Amygdala (tissue), 56 donors: ENCODE data around the gene SORCS3.

ENCODE experiments used
- DNase-seq, 56 donors: peaks; one replicate each; lab custom pipeline; 2025; lab: John Stamatoyannopoulos, UW

SORCS3 gene

DNA sequence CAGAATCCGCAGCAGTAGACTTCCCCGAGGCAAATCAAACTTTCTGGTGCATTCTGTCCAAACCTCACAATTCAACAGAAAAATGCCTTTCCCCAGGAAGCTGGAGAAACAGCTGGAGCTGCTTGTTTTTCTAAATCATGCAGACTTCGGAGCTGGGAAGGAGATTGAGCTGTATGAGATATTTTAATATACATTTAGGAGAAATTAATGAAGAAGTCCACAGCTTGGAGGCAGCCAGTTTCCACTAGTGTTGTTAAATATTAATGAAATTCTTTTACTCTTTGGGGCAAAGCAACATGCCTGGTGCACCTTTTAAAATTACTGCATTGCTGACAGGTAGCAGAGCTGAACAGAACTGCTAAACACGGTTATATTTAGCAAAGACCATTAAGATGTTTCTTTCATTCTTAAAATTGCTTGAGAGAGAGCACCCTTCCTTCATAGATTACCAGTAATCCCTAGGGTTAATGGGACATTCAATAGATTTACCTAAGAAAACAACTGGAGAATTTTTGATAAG is 566.4 kb downstream of the SORCS3 start:
- no peak for DNase-seq

DNA sequence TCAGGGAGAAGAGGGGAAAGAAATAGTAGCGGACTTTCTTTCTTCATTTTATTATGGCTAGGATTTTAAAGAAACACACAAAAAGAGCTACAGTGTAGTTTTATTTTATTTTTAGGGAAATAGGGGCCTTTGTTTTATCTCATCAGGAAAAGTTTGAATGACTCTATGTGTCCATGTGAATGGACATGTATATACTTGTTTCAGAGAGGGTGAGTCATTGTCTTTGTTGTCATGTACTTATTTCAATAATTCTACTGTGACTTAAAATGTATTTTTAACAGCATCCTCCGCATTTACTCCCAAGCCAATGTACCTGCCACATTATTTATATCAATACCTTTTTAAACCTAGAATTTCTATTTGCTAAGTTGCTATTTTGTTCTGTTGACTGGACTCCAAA is 569.5 kb downstream of the SORCS3 start:
- no peak for DNase-seq

DNA sequence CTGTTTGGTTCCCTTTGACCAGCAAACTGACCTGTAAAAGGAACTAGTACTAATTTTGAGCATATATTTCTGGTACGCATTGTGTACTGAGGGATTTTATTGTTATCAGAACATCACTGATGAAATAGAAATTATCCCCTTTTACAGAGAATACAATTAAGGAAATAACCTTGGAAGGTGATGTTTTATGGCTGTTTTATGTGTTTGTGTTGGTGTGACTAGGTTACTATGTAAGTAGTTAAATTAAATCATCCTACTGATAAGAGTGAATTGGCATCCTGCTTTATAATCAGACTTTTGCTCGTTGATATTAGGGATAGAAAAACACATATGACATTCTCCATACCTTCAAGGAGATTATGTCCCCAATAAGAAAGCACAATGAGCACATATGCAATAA is 596.6 kb downstream of the SORCS3 start:
- DNase-seq, result no peak

DNA sequence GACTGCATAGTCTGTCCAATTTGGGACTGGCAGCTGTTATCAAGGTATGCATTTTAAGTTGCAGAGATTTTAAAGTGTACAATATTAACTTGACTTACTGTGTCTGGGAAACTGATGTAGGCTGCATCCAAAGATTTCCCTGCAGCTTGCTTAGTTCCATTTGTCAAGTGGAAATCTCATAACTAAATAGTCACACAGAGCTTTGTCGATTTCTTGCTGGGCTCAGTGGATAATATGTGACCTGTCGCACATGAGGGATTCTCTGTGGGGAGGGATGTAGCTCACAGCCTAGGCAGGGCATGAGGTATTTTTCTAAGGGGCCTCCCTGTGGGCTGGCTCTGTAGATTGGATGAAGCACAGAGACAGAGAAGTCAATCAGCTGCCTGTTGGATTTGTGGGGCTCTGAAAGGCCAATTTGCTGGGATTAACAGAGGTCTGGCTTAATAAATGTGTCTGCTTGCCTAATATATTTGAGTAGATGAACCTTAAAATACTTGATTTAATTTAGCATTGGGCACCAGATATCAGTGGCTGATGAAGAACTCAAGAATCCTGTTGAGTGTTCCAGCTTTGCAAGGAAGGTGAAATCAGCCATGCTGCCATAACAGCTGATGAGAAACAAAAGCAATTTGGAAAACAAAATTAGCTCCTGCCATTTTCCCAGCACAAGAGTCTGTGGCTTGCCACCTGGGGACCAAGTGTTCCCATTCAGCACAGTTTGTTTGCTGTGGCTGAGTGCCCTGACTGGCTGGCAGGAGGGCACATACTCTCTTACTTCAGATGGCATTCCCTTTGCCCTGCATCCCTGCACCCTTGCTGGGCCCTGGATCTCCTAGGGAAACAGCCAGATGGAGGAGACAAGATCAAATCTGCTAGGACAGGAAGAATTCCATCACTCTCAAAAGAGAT is 598.5 kb downstream of the SORCS3 start:
- peak in 6 of 56 donors; percentile 0 to 18 (median 12) for DNase-seq

DNA sequence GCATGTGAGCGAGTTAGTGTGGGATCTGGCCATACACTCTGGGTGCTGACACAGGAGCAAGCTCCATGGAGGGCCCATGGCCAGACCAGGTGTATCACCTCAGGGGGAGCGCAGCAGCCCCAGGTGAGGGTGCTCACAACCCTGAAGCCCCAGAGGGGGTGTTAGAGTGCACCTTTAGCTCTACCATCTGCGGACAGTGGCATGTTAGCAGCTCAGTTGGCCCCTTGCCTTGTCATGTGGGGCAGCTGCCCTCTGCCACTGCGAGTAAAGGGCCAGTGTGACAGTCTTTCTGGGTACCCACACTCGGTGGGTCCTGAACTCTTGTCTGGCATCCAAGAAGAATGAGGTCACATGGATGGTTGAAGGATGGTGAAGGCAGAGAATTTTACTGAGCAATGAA is 600.2 kb downstream of the SORCS3 start:
- DNase-seq, result no peak

DNA sequence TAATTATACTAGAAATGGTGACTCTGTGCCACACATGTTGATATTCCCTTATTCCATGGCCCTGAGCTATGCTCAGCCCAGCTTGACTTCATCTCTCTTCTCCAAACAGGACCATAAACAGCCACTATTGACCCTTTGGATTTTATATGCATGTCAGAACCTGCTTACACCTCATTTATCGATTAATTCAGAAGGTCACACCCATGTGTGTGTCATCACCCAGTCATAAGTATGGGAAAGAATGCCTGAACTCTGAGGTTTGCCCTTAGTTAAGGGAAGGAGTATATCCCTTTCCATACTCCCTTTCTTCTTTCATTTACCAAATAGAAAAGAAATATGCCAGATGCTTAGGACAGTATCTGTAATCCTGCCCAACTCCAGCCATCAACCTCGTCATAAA is 602.3 kb downstream of the SORCS3 start:
- DNase-seq, result no peak

DNA sequence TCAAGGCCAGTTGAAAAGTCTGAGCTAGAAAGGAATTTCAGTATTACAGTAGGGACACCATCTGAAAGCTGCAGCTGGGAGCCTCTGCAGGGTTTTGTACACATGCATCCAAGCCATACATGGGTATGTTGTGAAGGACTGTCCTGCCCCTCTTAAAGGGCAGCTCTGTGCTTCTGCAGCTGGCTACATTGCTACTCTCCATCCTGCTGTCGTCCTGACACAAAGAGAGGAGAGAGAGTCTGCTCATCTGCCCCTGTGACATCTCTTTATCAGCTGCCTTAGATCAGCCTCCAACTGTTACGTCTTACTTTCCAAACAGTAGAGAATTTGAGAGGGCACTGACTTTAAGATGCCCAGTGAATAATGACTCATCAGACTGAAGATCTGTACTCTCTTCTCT is 602.7 kb downstream of the SORCS3 start:
- DNase-seq, result no peak

DNA sequence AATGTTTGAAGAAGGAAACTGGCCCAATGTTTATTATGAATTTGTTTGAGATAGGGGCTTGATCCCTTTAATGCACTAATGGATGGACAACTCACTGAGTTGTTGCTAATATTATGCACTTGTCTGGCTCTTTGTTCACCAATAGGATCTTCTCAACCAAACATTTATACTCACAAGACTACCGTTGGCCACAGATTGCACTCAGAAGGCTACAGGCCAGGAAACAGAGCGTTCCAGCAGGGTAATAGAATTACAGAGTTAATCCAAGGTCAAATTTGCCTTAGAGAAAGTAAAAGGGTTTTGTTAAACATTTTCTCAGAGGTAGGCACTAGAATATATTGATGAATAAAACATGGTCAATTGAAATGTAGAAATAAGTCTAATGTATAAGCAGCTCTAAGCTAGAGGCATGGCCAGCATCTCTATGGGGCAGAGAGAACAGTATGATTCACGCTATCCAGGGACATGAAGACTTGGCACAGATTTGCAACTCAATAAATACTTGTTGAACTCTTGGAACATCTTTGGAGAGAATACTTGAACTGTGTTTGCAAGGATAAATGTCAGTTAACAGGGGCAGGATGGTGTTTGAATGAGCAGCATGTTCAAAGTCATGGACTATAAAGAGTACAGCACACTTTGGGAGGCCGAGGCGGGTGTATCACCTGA is 606.9 kb downstream of the SORCS3 start:
- no peak for DNase-seq

DNA sequence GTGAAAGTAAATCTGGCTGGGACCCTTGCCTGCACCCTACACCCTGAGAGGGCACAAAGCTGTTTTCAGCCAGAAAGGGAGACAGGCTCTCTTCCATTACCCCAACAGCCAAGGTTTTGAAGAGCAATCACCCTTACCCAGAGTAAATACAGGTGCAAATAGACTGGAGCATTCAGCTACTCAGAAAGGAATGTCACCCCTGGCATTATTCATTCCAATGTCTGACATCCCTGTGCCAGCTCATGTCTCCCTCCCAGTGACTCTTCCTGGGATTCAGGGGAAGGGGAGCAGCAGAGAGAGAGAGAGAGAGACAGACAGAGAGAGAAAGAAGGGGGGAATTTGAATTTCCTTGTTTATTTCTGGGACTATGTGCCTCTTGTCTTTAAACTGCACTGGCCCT is 611.8 kb downstream of the SORCS3 start:
- DNase-seq, result no peak

DNA sequence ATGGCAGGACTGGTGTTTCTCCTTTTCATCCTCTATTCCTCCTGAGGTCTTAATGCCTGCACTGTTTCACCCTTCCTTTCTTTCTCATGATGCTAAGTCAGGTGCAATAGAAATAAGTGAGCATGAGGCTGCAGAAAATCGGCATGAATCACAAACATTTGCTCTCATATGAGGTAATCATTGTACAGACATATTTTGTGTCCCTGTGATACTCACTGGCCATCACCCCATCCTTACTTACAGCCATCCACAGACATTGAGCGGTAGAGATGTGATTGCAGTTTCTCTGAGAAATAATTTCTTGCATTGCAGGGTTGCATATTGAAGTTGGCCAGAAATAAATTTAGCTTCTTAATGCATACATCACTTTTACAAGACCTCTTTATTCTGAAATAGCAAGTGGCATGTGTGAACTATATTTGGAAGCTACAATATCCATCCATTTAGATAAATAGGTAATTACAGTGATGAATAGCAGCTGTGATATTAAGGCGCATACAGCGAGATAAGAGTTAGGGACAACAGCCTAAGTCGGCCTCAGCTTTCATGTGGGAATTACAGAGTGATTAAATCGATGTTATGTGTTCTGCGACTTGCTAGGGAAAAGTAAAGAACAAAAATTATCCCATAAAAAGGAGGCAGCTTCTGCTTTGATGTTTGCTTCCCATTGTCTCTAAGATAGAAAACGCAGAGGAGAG is 612.6 kb downstream of the SORCS3 start:
- DNase-seq, result no peak

DNA sequence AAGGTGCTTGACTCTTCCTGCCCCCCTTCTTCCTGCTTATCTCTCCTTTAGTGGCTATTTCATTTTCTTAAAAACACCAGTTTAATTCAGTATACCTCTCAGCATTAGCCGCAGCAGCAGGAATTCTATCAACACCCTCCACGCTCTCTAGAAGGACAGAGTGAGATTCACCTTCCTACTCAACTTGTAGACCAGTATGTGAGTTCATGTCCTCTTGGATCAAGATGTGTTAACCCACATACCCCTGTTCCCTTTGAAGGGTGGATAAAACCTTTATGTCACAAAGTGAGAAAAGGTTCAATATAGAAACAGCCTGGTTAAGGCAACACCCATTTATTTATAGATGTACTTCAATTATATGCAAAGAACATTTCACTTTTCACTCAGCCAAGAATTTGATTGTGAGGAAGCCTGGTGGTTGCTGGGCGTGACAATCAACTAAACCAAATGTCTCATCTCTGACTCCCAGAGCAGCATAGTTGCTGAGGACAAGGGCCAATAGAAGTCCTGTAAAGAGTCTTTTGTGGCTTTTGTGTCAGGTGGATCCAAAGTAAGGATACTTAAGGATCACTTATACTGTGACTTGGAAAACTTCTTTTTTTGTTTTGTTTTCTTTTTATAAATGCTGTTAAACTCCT is 617.1 kb downstream of the SORCS3 start:
- no peak for DNase-seq

GRCh38 chr10:105258674-105259065 is 617.6 kb downstream of the SORCS3 start:
- no peak for DNase-seq

- DNase-seq, result no peak
Observed at GRCh38 chr10:105259201-105259600, 618.1 kb downstream of the SORCS3 start.

DNA sequence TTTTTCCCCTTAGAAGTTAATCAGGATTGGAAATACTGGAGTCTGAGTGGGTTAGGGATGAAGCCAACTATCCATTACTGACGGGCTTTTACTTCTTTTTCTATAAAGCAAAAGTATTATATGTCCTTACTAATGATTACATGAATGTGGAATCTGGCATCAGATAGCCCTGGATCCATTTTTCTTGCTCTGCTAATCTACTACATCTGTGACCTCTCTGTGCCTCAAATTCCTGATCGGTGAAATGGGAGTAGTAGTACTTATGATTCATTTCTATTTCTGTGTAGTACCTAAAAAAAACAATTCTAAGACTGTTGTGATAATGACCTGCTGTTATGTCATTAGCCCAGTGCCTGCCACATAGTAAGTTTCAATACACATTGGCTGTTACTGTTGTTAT is 621.6 kb downstream of the SORCS3 start:
- DNase-seq, result no peak

DNA sequence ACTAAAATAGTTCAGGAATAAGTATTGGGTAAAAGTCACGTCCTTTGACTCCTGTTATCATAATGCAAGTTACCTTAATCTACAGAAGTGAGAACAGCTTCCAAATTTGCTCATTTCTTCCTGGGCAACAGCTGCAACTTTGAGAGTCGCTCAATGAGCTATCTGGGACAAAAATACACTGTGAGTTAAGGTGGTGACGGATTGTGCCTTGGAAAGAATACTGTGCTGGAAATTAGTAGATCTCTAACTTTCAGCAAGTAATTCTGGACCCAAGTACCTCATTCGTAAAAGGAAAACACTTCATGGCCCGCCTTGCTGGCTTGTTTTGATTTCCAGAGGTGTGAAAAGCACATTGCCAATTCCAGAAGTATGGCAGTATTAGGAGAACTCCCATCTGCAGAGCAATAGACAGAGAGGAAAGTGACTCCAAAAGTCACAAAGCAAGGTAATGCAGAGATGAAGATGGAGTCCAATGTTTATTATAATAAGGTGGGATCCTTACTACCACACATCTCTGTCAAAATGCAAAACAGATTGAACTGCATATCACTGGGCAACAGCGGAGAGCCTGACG is 626.0 kb downstream of the SORCS3 start:
- no peak for DNase-seq

GRCh38 chr10:105268961-105269360 is 627.9 kb downstream of the SORCS3 start:
- no peak for DNase-seq

DNA sequence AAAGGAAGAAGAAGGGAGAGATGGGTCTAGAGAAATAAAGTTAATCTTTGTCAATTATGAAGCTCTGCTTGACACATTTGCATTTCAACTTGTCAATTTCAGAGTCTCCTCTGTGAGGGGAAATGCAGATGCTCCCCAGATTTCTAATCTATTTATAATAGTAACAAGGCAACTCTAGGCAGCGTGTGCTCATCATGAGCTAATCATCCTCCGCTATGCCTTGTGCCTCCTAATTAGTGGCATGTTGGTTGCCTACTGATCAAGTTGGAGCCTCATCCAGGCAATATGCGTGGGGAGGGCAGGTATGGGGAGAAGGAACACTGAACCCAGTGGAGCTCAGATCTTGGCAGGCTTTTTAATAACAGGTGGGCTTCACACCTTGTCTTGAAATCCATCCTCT is 628.6 kb downstream of the SORCS3 start:
- DNase-seq, result no peak

GRCh38 chr10:105274556-105275070 is 633.5 kb downstream of the SORCS3 start:
- DNase-seq, result no peak

- no peak for DNase-seq
Observed at GRCh38 chr10:105278439-105278838, 637.3 kb downstream of the SORCS3 start.

- DNase-seq, result no peak
Observed at GRCh38 chr10:105279101-105279500, 638.0 kb downstream of the SORCS3 start.
